WTC11 (cell line): ENCODE results near the gene HS3ST3A1. TPM values are rescaled to one million over a fixed set of nuclear protein-coding genes. Genes with fewer than 3 reads are reported as not detected.
A peak's percentile ranks its signal among the peaks of the same experiment; 100 is the strongest.

Source experiments
- ATAC-seq: fragments of 200-7000 bp; cut with Tn5 transposase; 2 replicates; pipeline ENCODE4 v1.10.0; 2021; ENCODE audit warnings: mild to moderate bottlenecking, moderate library complexity
- CTCF ChIA-PET: fragments of 300-600 bp; sonication (Branson Sonifier 250); formaldehyde crosslinking; loops from one replicate; lab custom pipeline; 2021; ENCODE audit warnings: antibody characterized with exemption; lab: Charles Lee
- POLR2A ChIA-PET: fragments of 350-600 bp; sonication (Branson Sonifier 250); formaldehyde crosslinking; loops from one replicate; lab custom pipeline; 2021; ENCODE audit warnings: antibody characterized with exemption; lab: Charles Lee
- DNase-seq: peaks from one replicate; pipeline ENCODE4 v3.0.0; 2021; ENCODE audit warnings: low spot score
- H3K27ac Mint-ChIP-seq: 2 replicates; pipeline ENCODE4 v1.8.0; 2021; ENCODE audit warnings: mixed read lengths
- H3K27me3 Mint-ChIP-seq: 2 replicates; pipeline ENCODE4 v1.8.0; 2021; ENCODE audit warnings: low read depth, mild to moderate bottlenecking, moderate library complexity, mixed read lengths
- H3K36me3 Mint-ChIP-seq: 2 replicates; pipeline ENCODE4 v1.8.0; 2021; ENCODE audit warnings: mixed read lengths
- H3K4me1 Mint-ChIP-seq: 2 replicates; pipeline ENCODE4 v1.8.0; 2022; ENCODE audit warnings: mixed read lengths
- H3K4me3 Mint-ChIP-seq: 2 replicates; pipeline ENCODE4 v1.8.0; 2021; ENCODE audit warnings: mild to moderate bottlenecking, moderate library complexity, mixed read lengths
- H3K9me3 Mint-ChIP-seq: 2 replicates; pipeline ENCODE4 v1.8.0; 2021; ENCODE audit warnings: mixed read lengths
- ARID4B ChIP-seq: sonication (generic); formaldehyde crosslinking; IDR thresholded peaks from 2 replicates; pipeline ENCODE4 v1.8.0; 2023; ENCODE audit warnings: missing genetic modification reagents, mild to moderate bottlenecking, borderline replicate concordance
- ATF6 ChIP-seq: sonication (generic); formaldehyde crosslinking; IDR thresholded peaks from 2 replicates; pipeline ENCODE4 v1.8.1; 2023; ENCODE audit warnings: mild to moderate bottlenecking, missing genetic modification reagents
- ETV6 ChIP-seq: sonication (generic); formaldehyde crosslinking; IDR thresholded peaks from 2 replicates; pipeline ENCODE4 v1.8.1; 2022; ENCODE audit warnings: mild to moderate bottlenecking, missing genetic modification reagents
- FOXK1 ChIP-seq: sonication (generic); formaldehyde crosslinking; IDR thresholded peaks from 2 replicates; pipeline ENCODE4 v1.8.0; 2022; ENCODE audit warnings: mild to moderate bottlenecking, moderate library complexity, missing genetic modification reagents
- FOXP4 ChIP-seq: sonication (generic); formaldehyde crosslinking; IDR thresholded peaks from 2 replicates; pipeline ENCODE4 v1.8.0; 2022; ENCODE audit warnings: mild to moderate bottlenecking, missing genetic modification reagents
- IRF2 ChIP-seq: sonication (generic); formaldehyde crosslinking; IDR thresholded peaks from 2 replicates; pipeline ENCODE4 v1.8.0; 2022; ENCODE audit warnings: low read depth, missing genetic modification reagents, borderline replicate concordance
- MAX ChIP-seq: sonication (generic); formaldehyde crosslinking; IDR thresholded peaks from 2 replicates; pipeline ENCODE4 v1.8.0; 2022; ENCODE audit warnings: mild to moderate bottlenecking, missing genetic modification reagents
- MXD4 ChIP-seq: fragments of 250-450 bp; sonication (Bioruptor Pico); IDR thresholded peaks from 2 replicates; pipeline ENCODE4 v1.8.0; 2021; ENCODE audit warnings: mild to moderate bottlenecking, moderate library complexity, borderline replicate concordance
- NFATC4 ChIP-seq: fragments of 250-450 bp; sonication (Bioruptor Pico); IDR thresholded peaks from 2 replicates; pipeline ENCODE4 v1.9.0; 2021; ENCODE audit warnings: mild to moderate bottlenecking
- STAT6 ChIP-seq: sonication (generic); formaldehyde crosslinking; conservative IDR thresholded peaks from 2 replicates; pipeline ENCODE4 v1.8.1; 2023; ENCODE audit warnings: mild to moderate bottlenecking, low read depth, missing genetic modification reagents, moderate library complexity
- TEAD1 ChIP-seq: sonication (generic); formaldehyde crosslinking; IDR thresholded peaks from 2 replicates; pipeline ENCODE4 v1.8.0; 2022; ENCODE audit warnings: mild to moderate bottlenecking, missing genetic modification reagents
- TEAD4 ChIP-seq: sonication (generic); formaldehyde crosslinking; IDR thresholded peaks from 2 replicates; pipeline ENCODE4 v1.8.0; 2022; ENCODE audit warnings: mild to moderate bottlenecking, missing genetic modification reagents
- TP53 ChIP-seq: sonication (generic); formaldehyde crosslinking; IDR thresholded peaks from 2 replicates; pipeline ENCODE4 v1.8.1; 2023; ENCODE audit warnings: mild to moderate bottlenecking, missing genetic modification reagents
- USF1 ChIP-seq: sonication (generic); formaldehyde crosslinking; IDR thresholded peaks from 2 replicates; pipeline ENCODE4 v1.8.0; 2022; ENCODE audit warnings: mild to moderate bottlenecking, missing genetic modification reagents
- USF2 ChIP-seq: sonication (generic); formaldehyde crosslinking; IDR thresholded peaks from 2 replicates; pipeline ENCODE4 v1.8.1; 2023; ENCODE audit warnings: mild to moderate bottlenecking, missing genetic modification reagents, moderate library complexity
- ZNF423 ChIP-seq: fragments of 250-450 bp; sonication (Bioruptor Pico); IDR thresholded peaks from 2 replicates; pipeline ENCODE4 v2.1.2; 2022; ENCODE audit warnings: mild to moderate bottlenecking, moderate library complexity
- ZNF512 ChIP-seq: sonication (generic); formaldehyde crosslinking; IDR thresholded peaks from 2 replicates; pipeline ENCODE4 v1.8.1; 2022; ENCODE audit warnings: missing genetic modification reagents, borderline replicate concordance
- total RNA-seq: library from RNA; stranded (reverse); gene quantifications from 3 replicates; pipeline ENCODE4 v1.2.3, GENCODE V29; 2021

Gene HS3ST3A1
- total RNA-seq, 1 experiment from 2014 or later = 9.7 TPM

- no peak for TF ChIP-seq STAT6
- no peak for TF ChIP-seq NFATC4
- TF ChIP-seq, all 79 proteins: peak for 0
Measured at GRCh38 chr17:13576661-13577526, 24.8 kb downstream of the HS3ST3A1 start (continued).

- CTCF ChIA-PET = interaction anchor here (0.8 to 1.6 kb wide), 9 partner anchors 13 to 725 kb away, joined by 3 to 5 read pairs (median 3); partner anchors contain the start of gene HS3ST3B1
- peaks cover 31% of the 10 kb centered on the region for H3K4me1 Mint-ChIP-seq
- peaks cover 26% of the 10 kb centered on the region for H3K27me3 Mint-ChIP-seq
- H3K4me3 Mint-ChIP-seq = peak overlapping the region; percentile 6; the same call in 1 of the 2 replicates
- TF ChIP-seq IRF2 (CRISPR knock-in tag) (no peak), FOXK1 (peak; percentile 76; the same call in 1 of the 2 replicates), ETV6 (CRISPR knock-in tag) (peak; percentile 78; the same call in 1 of the 2 replicates), USF2 (CRISPR knock-in tag) (peak; percentile 36), ZNF423 (CRISPR knock-in tag) (peak; percentile 38; the same call in 1 of the 2 replicates), ARID4B (CRISPR knock-in tag) (0 out of 2 replicates have a peak, but pooled peaks have one; percentile 49), TP53 (0 out of 2 replicates have a peak, but pooled peaks have one; percentile 23), FOXP4 (CRISPR knock-in tag) (peak; percentile 85; the same call in 1 of the 2 replicates), MAX (peak; percentile 74), ZNF512 (CRISPR knock-in tag) (no peak), MXD4 (CRISPR knock-in tag) (0 out of 2 replicates have a peak, but pooled peaks have one; percentile 41), USF1 (CRISPR knock-in tag) (0 out of 2 replicates have a peak, but pooled peaks have one; percentile 58), TEAD4 (CRISPR knock-in tag) (peak; percentile 41; the same call in 1 of the 2 replicates), ATF6 (no peak), TEAD1 (peak; percentile 89)
- TF ChIP-seq, all 79 proteins: peak for 12
- H3K27ac Mint-ChIP-seq = peak overlapping the region; percentile 69
- peaks cover 29% of the 10 kb centered on the region for H3K36me3 Mint-ChIP-seq
- DNase-seq (peak; percentile 48), ATAC-seq (peak; percentile 94)
- POLR2A ChIA-PET = no interaction called here
- peaks cover 30% of the 10 kb centered on the region for H3K9me3 Mint-ChIP-seq
Measured at GRCh38 chr17:13575922-13576419, 25.8 kb downstream of the HS3ST3A1 start.
